ENCODE measurements around the gene DDRGK1.
"Not testable (repeated sequence)": the region's sequence is repeated elsewhere in the genome, so short reads cannot be mapped to it uniquely, and the experiment has no call there.

Gene DDRGK1

GRCh38 chr20:3233991-3234498 lies 29.6 kb upstream of the DDRGK1 start:
- DNase-seq = no peak

- DNase-seq = no peak
Observed at GRCh38 chr20:3233131-3233990, 28.9 kb upstream of the DDRGK1 start.

GRCh38 chr20:3231889-3232588 lies 27.6 kb upstream of the DDRGK1 start:
- no peak for DNase-seq

GRCh38 chr20:3231116-3231515 lies 26.6 kb upstream of the DDRGK1 start:
- DNase-seq = no peak

GRCh38 chr20:3229798-3230197 lies 25.3 kb upstream of the DDRGK1 start:
- DNase-seq = no peak

GRCh38 chr20:3229158-3229557 lies 24.7 kb upstream of the DDRGK1 start:
- no peak for DNase-seq

- DNase-seq = no peak
Observed at GRCh38 chr20:3228750-3229032, 24.2 kb upstream of the DDRGK1 start.

- DNase-seq = no peak
Observed at GRCh38 chr20:3227936-3228749, 23.7 kb upstream of the DDRGK1 start.

- DNase-seq = no peak
Observed at GRCh38 chr20:3227506-3227905, 23.0 kb upstream of the DDRGK1 start.

GRCh38 chr20:3226864-3227263 lies 22.4 kb upstream of the DDRGK1 start:
- no peak for DNase-seq

GRCh38 chr20:3226093-3226492 lies 21.6 kb upstream of the DDRGK1 start:
- DNase-seq = no peak

GRCh38 chr20:3224681-3225421 lies 20.4 kb upstream of the DDRGK1 start:
- DNase-seq = no peak

- no peak for DNase-seq
Observed at GRCh38 chr20:3223994-3224680, 19.7 kb upstream of the DDRGK1 start.

- no peak for DNase-seq
Observed at GRCh38 chr20:3223651-3223993, 19.1 kb upstream of the DDRGK1 start.

- no peak for DNase-seq
Observed at GRCh38 chr20:3222635-3223600, 18.4 kb upstream of the DDRGK1 start.

- DNase-seq = no peak
Observed at GRCh38 chr20:3221398-3222226, 17.1 kb upstream of the DDRGK1 start.

- DNase-seq = peak; percentile 88
Observed at GRCh38 chr20:3218307-3218988, 14.0 kb upstream of the DDRGK1 start.

GRCh38 chr20:3215359-3215917 lies 11.0 kb upstream of the DDRGK1 start:
- not testable (repeated sequence) for DNase-seq

- no peak for DNase-seq
Observed at GRCh38 chr20:3213226-3213625, 8.7 kb upstream of the DDRGK1 start.
